ENCODE data around the gene ATP2A1. TPM values are rescaled to one million over a fixed set of nuclear protein-coding genes. Genes with fewer than 3 reads are reported as not detected.

Gene ATP2A1
- total and polyA plus RNA-seq, 2 of the 13 experiments (the other 11 are each of a cell fraction or from before 2014, with no cell fraction given): 3.2 to 12.5 TPM

GRCh38 chr16:28865722-28866453 is 12.4 kb upstream of the ATP2A1 start (continued):
- TF ChIP-seq ZFAT (CRISPR knock-in tag; conservative IDR thresholded peaks at IDR 0.05) (no peak), NKX3-1 (CRISPR knock-in tag; IDR thresholded peaks at IDR 0.05) (no peak), USF2 (IDR thresholded peaks at IDR 0.05; ENCODE audit: low read depth, low read length) (no peak), USF2 (CRISPR knock-in tag; IDR thresholded peaks at IDR 0.05; ENCODE audit: borderline replicate concordance) (no peak), CCDC6 (CRISPR knock-in tag; IDR thresholded peaks at IDR 0.05) (no peak), ZNF513 (CRISPR knock-in tag; conservative IDR thresholded peaks at IDR 0.05) (no peak), SRSF4 (IDR thresholded peaks at IDR 0.05; ENCODE audit: low read depth, low read length, poor library complexity, severe bottlenecking) (no peak), ZBTB42 (CRISPR knock-in tag; IDR thresholded peaks at IDR 0.05) (no peak), MXI1 (IDR thresholded peaks at IDR 0.05; ENCODE audit: borderline replicate concordance, low read depth, low read length) (no peak; the same call in 2 of the 3 replicates), BORCS8-MEF2B (CRISPR knock-in tag; IDR thresholded peaks at IDR 0.05) (no peak), SIN3A (IDR thresholded peaks at IDR 0.05; ENCODE audit: borderline replicate concordance, low read depth, low read length) (no peak), CEBPZ (IDR thresholded peaks at IDR 0.05; ENCODE audit: low read length) (no peak), ZNF282 (IDR thresholded peaks at IDR 0.05; ENCODE audit: partially characterized antibody) (no peak), MBD4 (IDR thresholded peaks at IDR 0.05; ENCODE audit: borderline replicate concordance, low read length) (no peak), UBTF (CRISPR knock-in tag; IDR thresholded peaks at IDR 0.05) (peak; percentile 41; the same call in 1 of the 2 replicates), SALL1 (CRISPR knock-in tag; IDR thresholded peaks at IDR 0.05) (peak; percentile 66; the same call in 1 of the 2 replicates), YEATS2 (CRISPR knock-in tag; IDR thresholded peaks at IDR 0.05; ENCODE audit: borderline replicate concordance) (peak; percentile 40; the same call in 1 of the 2 replicates), CREM (IDR thresholded peaks at IDR 0.05) (no peak), CREM (CRISPR knock-in tag; IDR thresholded peaks at IDR 0.05) (no peak), NPAS2 (CRISPR knock-in tag; IDR thresholded peaks at IDR 0.05; ENCODE audit: borderline replicate concordance) (no peak), RAD21 (CRISPR knock-in tag; IDR thresholded peaks at IDR 0.05) (no peak)

Measured in HepG2 (cell line).